Skeletal muscle tissue (tissue), 4 donors: ENCODE measurements around the gene LFNG. TPM values are rescaled to one million over a fixed set of nuclear protein-coding genes. Genes with fewer than 3 reads are reported as not detected.

Experiments
- H3K27ac ChIP-seq: one replicate; pipeline ENCODE4 v1.7.0; 2013; ENCODE audit warnings: mild to moderate bottlenecking, low read depth, low read length, inconsistent platforms
- H3K27me3 ChIP-seq, 3 donors: one replicate each; pipeline ENCODE4 v1.7.0; 2013; ENCODE audit warnings: low read length in 3 of 3; ENCODE audit not compliant: control insufficient read depth in 3 of 3, insufficient read depth in 3 of 3
- H3K36me3 ChIP-seq, 3 donors: one replicate each; pipeline ENCODE4 v1.7.0; 2013; ENCODE audit warnings: low read length in 3 of 3; ENCODE audit not compliant: control insufficient read depth in 3 of 3, insufficient read depth in 3 of 3
- H3K4me1 ChIP-seq, 3 donors: one replicate each; pipeline ENCODE4 v1.7.0; 2013; ENCODE audit warnings: low read length in 3 of 3, mild to moderate bottlenecking in 3 of 3; ENCODE audit not compliant: control insufficient read depth in 3 of 3, insufficient read depth in 3 of 3
- H3K4me3 ChIP-seq, 3 donors: one replicate each; pipeline ENCODE4 v1.7.0; 2013; ENCODE audit warnings: low read length in 3 of 3
- H3K9ac ChIP-seq, 3 donors: one replicate each; pipeline ENCODE4 v1.7.0; 2013; ENCODE audit warnings: low read length in 3 of 3, mild to moderate bottlenecking in 3 of 3, moderate library complexity in 2 of 3, low read depth in 1 of 3
- H3K9me3 ChIP-seq, 3 donors: one replicate each; pipeline ENCODE4 v1.7.0; 2013; ENCODE audit warnings: low read length in 3 of 3; ENCODE audit not compliant: control insufficient read depth in 3 of 3
- total RNA-seq: library from RNA; depleted of rRNA; stranded (reverse); fragments of >200 nt; gene quantifications from one replicate; pipeline ENCODE4 v1.2.3, GENCODE V29; 2014
- donor health status: Osteomylitis.

LFNG gene
- total RNA-seq, 1 donor from 2014 or later: 23.0 TPM

DNA sequence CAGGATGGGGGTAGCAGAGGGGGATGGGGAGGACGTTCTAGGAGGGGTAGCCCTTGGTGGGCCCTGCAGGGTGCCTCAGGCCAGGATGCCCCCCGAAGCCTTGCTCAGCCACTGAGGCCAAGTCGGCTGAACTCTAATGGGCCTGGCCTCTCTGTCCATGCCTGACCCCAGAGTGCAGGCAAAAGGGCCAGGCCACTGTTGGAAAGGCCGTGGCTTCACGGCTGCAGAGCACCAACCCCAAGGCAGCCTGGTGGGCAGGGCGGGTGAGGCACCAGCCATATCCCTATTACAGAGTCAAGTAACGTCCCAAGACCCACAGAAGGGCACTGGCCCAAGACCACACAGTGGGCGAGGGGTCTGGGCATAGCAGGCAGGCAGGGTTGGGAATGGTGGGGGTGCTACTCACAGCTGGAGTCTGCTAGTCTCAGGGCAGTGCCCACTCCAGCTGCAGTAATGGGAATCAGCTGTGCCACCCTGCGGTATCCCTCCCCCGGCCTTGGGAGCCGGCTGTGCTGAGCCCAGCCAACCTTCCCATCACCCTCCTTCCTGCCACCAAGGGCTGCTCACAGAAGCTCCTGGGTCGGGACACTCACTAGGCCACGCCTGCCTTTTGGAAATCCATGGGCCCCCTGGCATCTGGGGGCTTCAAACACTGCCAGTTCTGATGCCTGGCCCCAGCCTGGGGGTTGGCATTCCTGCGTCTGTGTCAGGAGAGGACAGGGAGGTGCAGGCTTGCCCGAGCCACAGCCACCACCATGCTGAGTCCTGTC lies 4.0 kb upstream of the LFNG start:
- H3K9ac ChIP-seq: no peak overlapping the region
- no peak overlapping the region for H3K27ac ChIP-seq
- peaks cover 16 to 35% (median 26%) of the 10 kb centered on the region in 3 donors for H3K4me1 ChIP-seq
- H3K9me3 ChIP-seq: no peaks in the 10 kb centered on the region
- H3K27me3 ChIP-seq: peaks cover 8 to 28% (median 28%) of the 10 kb centered on the region in 3 donors
- no peak overlapping the region for H3K4me3 ChIP-seq
- H3K36me3 ChIP-seq: no peaks in the 10 kb centered on the region

DNA sequence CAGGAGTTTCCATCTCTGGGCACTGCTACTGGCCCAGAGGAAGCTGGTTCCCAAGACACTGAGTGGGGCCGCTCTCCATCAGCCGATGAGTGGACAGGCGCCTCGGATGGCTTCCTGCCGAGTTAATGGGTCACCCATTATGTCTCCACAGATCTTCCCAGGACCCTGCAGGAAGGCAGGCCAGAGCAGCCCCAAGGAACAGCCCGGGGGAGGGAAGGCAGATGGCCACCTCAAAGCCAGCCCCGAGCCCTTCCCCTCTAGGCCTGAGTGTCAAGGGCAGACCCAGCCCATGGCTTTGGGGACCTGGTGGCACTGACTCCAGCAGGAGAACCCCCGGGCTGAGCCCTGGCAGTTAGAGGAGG lies 3.4 kb upstream of the LFNG start:
- Histone ChIP-seq H3K27ac (no peak overlapping the region), H3K9me3 (no peaks in the 10 kb centered on the region), H3K4me3 (no peak overlapping the region), H3K27me3 (peaks cover 8 to 29% (median 28%) of the 10 kb centered on the region in 3 donors), H3K9ac (no peak overlapping the region), H3K4me1 (peaks cover 16 to 31% (median 25%) of the 10 kb centered on the region in 3 donors), H3K36me3 (no peaks in the 10 kb centered on the region)

- no peak overlapping the region for H3K9ac ChIP-seq
- H3K9me3 ChIP-seq: no peaks in the 10 kb centered on the region
- H3K4me3 ChIP-seq: no peak overlapping the region
- peaks cover 22 to 32% (median 27%) of the 10 kb centered on the region in 3 donors for H3K4me1 ChIP-seq
- H3K36me3 ChIP-seq: no peaks in the 10 kb centered on the region
- H3K27ac ChIP-seq: no peak overlapping the region
- peaks cover 15 to 34% (median 34%) of the 10 kb centered on the region in 3 donors for H3K27me3 ChIP-seq
These were observed 2.5 kb upstream of the LFNG start for GRCh38 chr7:2517026-2517425.

- Histone ChIP-seq H3K9me3 (no peaks in the 10 kb centered on the region), H3K27ac (no peak overlapping the region), H3K4me3 (no peak overlapping the region), H3K9ac (no peak overlapping the region), H3K36me3 (no peaks in the 10 kb centered on the region), H3K27me3 (peaks cover 23 to 35% (median 27%) of the 10 kb centered on the region in 3 donors), H3K4me1 (peaks cover 15 to 32% (median 24%) of the 10 kb centered on the region in 3 donors)
These were observed 1.7 kb upstream of the LFNG start for GRCh38 chr7:2517678-2518507.

- Histone ChIP-seq H3K4me3 (peak overlapping the region; percentile 54 to 64 (median 61)), H3K36me3 (no peaks in the 10 kb centered on the region), H3K27me3 (peaks cover 21 to 36% (median 26%) of the 10 kb centered on the region in 3 donors), H3K27ac (no peak overlapping the region), H3K9ac (peak overlapping the region in 1 of 3 donors; percentile 16), H3K9me3 (no peaks in the 10 kb centered on the region), H3K4me1 (peaks cover 21 to 40% (median 31%) of the 10 kb centered on the region in 3 donors)
These were observed 846 bp upstream of the LFNG start for GRCh38 chr7:2518737-2519118.

DNA sequence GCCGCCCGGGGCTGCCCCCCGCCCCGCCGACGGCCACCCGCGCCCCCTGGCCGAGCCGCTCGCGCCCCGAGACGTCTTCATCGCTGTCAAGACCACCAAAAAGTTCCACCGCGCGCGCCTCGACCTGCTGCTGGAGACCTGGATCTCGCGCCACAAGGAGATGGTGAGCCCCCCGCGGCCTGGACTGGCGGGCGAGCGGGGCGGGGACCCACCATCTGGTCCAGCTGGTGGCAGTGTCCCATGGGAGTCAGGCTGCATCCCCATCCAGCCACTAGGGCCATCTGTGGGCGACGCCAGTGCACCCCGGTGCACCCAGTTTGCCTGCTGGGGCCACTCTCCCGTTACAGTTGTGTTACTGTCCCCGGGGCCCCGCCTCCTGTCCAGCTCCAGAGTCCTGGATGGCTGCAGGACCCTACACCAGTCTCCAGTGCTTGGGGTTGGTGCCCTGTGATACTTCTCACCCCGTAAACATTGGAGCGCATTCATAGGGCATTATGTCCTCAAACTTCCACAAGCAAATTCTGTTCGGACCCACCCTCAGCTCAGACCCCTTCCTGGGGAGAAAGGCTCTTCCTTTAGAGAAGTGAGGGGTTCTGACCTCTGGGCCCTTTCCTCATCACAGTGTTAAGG lies 672 bp downstream of the LFNG start:
- Histone ChIP-seq H3K4me3 (peak overlapping the region; percentile 58 to 66 (median 66)), H3K9me3 (no peaks in the 10 kb centered on the region), H3K4me1 (peaks cover 28 to 49% (median 37%) of the 10 kb centered on the region in 3 donors), H3K27me3 (peaks cover 25 to 46% (median 28%) of the 10 kb centered on the region in 3 donors), H3K9ac (peak overlapping the region in 2 of 3 donors; percentile 38 to 66), H3K27ac (no peak overlapping the region), H3K36me3 (no peaks in the 10 kb centered on the region)

- Histone ChIP-seq H3K36me3 (no peaks in the 10 kb centered on the region), H3K27me3 (peaks cover 25 to 52% (median 28%) of the 10 kb centered on the region in 3 donors), H3K4me3 (peak overlapping the region; percentile 58 to 66 (median 66)), H3K27ac (no peak overlapping the region), H3K9me3 (no peaks in the 10 kb centered on the region), H3K4me1 (peaks cover 28 to 49% (median 37%) of the 10 kb centered on the region in 3 donors), H3K9ac (peak overlapping the region in 1 of 3 donors; percentile 66)
These were observed 1.3 kb downstream of the LFNG start for GRCh38 chr7:2520761-2521290.

- Histone ChIP-seq H3K36me3 (no peaks in the 10 kb centered on the region), H3K4me1 (peaks cover 28 to 49% (median 37%) of the 10 kb centered on the region in 3 donors), H3K9me3 (no peaks in the 10 kb centered on the region), H3K4me3 (peak overlapping the region; percentile 45 to 59 (median 58)), H3K27me3 (peaks cover 25 to 57% (median 28%) of the 10 kb centered on the region in 3 donors), H3K27ac (no peak overlapping the region), H3K9ac (peak overlapping the region in 1 of 3 donors; percentile 8)
These were observed 1.8 kb downstream of the LFNG start for GRCh38 chr7:2521341-2521745.

GRCh38 chr7:2521952-2522591 lies 2.5 kb downstream of the LFNG start:
- Histone ChIP-seq H3K4me3 (peak overlapping the region; percentile 45 to 59 (median 58)), H3K9me3 (no peaks in the 10 kb centered on the region), H3K27ac (no peak overlapping the region), H3K9ac (no peak overlapping the region), H3K27me3 (peaks cover 25 to 62% (median 28%) of the 10 kb centered on the region in 3 donors), H3K36me3 (no peaks in the 10 kb centered on the region), H3K4me1 (peaks cover 28 to 49% (median 39%) of the 10 kb centered on the region in 3 donors)
